Cardiac muscle cell (in vitro differentiated cells and primary cell): ENCODE measurements around the gene PMPCA. TPM values are rescaled to one million over a fixed set of nuclear protein-coding genes. Genes with fewer than 3 reads are reported as not detected.

Experiments used
- DNase-seq, 2 donors: peaks; one replicate each; pipeline versions ENCODE4 v3.0.0 to v3.0.0-alpha.2; 2010 to 2017; ENCODE audit warnings: low read depth in 1 of 2, low spot score in 1 of 2
- H3K27ac ChIP-seq: fragments of 200-600 bp; sonication (generic); 2 replicates; pipeline ENCODE4 v1.5.1; 2016
- H3K27me3 ChIP-seq: fragments of 200-600 bp; sonication (generic); 2 replicates; pipeline ENCODE4 v1.6.0; 2016; ENCODE audit warnings: control low read depth
- H3K36me3 ChIP-seq: fragments of 200-600 bp; sonication (generic); 2 replicates; pipeline ENCODE4 v1.5.1; 2016; ENCODE audit warnings: control low read depth
- H3K4me1 ChIP-seq: fragments of 200-600 bp; sonication (generic); 2 replicates; pipeline ENCODE4 v1.8.1; 2017; ENCODE audit warnings: low read depth, mild to moderate bottlenecking, mixed run types
- H3K4me3 ChIP-seq: fragments of 200-600 bp; sonication (generic); 2 replicates; pipeline ENCODE4 v1.5.1; 2016; ENCODE audit warnings: mild to moderate bottlenecking
- H3K9me3 ChIP-seq: fragments of 200-600 bp; sonication (generic); 2 replicates; pipeline ENCODE4 v1.5.1; 2017; ENCODE audit warnings: low read depth, mild to moderate bottlenecking, control low read depth
- polyA plus RNA-seq: library from polyadenylated mRNA; unstranded; fragments of >200 nt; fragmentation: Nextera tagmentation; extraction: Ambion mirVana; gene quantifications from 2 replicates; pipeline ENCODE4 v1.2.1, GENCODE V29; 2016
- total RNA-seq: library from RNA; depleted of rRNA; stranded (reverse); fragments of >200 nt; gene quantifications from 2 replicates; pipeline ENCODE4 v1.2.3, GENCODE V29; 2016
- TF ChIP-seq, protein P1 (sequence below): IDR thresholded peaks from 2 replicates; pipeline ENCODE4 v1.5.1; 2012; ENCODE audit warnings: low read depth, mild to moderate bottlenecking, low read length

Gene PMPCA
- total and polyA plus RNA-seq, 2 experiments from 2014 or later = 74.5 to 128 TPM

DNA sequence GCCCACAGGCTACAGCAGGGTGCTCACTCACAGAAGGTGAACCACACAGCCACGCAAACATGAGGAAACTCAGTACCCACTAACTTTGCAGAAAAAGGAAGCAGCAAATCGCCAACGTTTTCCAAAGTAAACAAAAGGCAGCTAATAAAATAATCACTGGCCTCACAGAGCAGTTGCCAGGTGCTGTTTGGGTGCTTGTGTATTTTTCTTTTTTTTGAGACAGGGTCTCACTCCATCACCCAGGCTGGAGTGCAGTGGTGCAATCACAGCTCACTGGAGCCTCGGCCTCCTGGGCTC is 14.3 kb upstream of the PMPCA start:
- Histone ChIP-seq H3K27ac (no peak overlapping the region), H3K9me3 (no peaks in the 10 kb centered on the region), H3K4me1 (no peaks in the 10 kb centered on the region), H3K36me3 (peaks cover 21% of the 10 kb centered on the region), H3K27me3 (no peaks in the 10 kb centered on the region), H3K4me3 (no peak overlapping the region)
- TF ChIP-seq, protein P1, sequence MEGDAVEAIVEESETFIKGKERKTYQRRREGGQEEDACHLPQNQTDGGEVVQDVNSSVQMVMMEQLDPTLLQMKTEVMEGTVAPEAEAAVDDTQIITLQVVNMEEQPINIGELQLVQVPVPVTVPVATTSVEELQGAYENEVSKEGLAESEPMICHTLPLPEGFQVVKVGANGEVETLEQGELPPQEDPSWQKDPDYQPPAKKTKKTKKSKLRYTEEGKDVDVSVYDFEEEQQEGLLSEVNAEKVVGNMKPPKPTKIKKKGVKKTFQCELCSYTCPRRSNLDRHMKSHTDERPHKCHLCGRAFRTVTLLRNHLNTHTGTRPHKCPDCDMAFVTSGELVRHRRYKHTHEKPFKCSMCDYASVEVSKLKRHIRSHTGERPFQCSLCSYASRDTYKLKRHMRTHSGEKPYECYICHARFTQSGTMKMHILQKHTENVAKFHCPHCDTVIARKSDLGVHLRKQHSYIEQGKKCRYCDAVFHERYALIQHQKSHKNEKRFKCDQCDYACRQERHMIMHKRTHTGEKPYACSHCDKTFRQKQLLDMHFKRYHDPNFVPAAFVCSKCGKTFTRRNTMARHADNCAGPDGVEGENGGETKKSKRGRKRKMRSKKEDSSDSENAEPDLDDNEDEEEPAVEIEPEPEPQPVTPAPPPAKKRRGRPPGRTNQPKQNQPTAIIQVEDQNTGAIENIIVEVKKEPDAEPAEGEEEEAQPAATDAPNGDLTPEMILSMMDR = no peak
- no peak for DNase-seq

DNA sequence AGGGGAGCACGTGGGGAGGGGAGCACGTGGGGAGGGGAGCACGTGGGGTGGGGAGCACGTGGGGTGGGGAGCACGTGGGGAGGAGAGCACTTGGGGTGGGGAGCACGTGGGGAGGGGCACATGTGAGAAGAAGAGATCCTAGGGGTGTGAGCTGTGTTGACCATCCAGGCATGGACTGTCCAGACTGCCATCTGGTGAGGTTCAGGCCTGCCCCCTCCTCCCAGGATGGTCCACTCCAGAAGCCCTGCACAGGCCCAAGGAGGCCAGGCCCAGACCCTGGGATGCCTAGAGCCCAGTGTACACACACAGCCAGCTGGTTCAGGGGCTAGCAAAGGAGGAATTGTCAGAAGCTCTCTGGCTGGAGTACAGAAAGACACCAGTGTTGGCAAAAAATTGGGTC is 12.8 kb upstream of the PMPCA start:
- H3K27me3 ChIP-seq = no peaks in the 10 kb centered on the region
- H3K4me3 ChIP-seq = no peak overlapping the region
- peaks cover 16% of the 10 kb centered on the region for H3K36me3 ChIP-seq
- H3K27ac ChIP-seq = no peak overlapping the region
- TF ChIP-seq, protein P1 = no peak
- no peaks in the 10 kb centered on the region for H3K4me1 ChIP-seq
- H3K9me3 ChIP-seq = no peaks in the 10 kb centered on the region
- no peak for DNase-seq

DNA sequence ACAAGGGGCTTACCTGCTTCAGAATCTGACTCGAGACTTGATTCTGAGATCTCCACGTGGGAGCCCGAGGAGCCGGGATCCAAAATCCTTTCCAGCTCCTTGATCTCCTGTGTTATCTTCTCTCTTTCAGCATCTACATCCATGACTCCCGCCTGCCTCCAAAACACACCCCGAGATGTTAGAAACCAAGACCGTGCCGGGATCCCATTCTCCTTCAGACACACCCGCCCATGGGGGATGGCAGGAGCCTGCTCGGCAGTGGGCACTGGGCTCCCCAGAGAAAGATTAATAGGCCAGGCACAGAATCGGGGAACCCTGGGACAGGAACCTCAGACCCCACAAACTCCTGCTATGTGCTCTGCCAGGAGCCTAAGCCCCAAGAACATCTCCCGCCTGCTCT is 12.2 kb upstream of the PMPCA start:
- TF ChIP-seq, protein P1 = no peak
- H3K4me1 ChIP-seq = no peaks in the 10 kb centered on the region
- H3K36me3 ChIP-seq = peaks cover 16% of the 10 kb centered on the region
- H3K27ac ChIP-seq = no peak overlapping the region
- no peaks in the 10 kb centered on the region for H3K9me3 ChIP-seq
- H3K4me3 ChIP-seq = no peak overlapping the region
- H3K27me3 ChIP-seq = no peaks in the 10 kb centered on the region
- DNase-seq = no peak

DNA sequence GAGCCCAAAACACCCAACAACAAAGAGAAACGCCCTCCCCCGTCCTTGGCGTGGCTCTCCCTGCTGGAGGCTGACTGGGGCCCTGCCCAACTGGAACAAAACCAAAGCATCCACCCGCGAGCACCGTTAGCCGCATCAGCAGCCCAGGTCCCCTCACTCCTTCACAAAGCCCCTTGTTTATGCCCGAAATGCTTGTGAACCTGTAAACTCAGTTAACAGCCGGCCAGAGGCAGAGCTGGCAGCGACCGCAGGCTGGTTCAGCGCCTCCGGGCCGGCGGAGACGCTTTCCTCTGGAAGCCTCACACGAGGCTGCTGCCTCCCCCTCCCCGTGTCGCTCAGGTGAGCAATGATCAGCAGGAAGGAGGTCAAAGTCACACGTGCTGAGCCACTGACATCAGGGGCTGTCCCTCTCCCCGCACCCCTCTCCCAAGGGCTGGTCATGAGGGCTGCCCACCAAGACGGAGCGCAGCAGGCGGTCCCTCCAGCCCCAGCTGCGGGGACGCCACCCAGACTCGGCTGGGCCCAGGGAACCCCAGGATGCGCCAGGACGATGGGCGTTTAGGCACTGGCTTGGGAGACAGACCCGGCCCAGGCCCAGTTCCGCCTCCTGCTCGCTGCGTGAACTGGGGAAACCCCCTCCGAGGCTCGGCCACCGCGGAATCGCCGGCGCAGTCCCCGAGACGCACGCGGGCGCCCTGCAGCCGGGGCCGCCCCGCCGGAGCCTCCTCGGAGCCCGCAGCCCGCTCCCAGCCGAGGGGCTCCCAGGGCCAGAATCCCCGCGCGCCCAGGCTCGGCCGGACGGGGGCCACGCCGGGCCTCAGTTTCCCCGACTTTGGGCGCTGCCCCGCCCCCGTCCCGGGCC is 11.1 kb upstream of the PMPCA start:
- peak overlapping the region; percentile 95 for H3K4me3 ChIP-seq
- H3K4me1 ChIP-seq = no peaks in the 10 kb centered on the region
- no peaks in the 10 kb centered on the region for H3K9me3 ChIP-seq
- H3K36me3 ChIP-seq = peaks cover 8% of the 10 kb centered on the region
- no peak overlapping the region for H3K27ac ChIP-seq
- H3K27me3 ChIP-seq = no peaks in the 10 kb centered on the region
- DNase-seq = peak; percentile 14 to 33
- TF ChIP-seq, protein P1 = no peak

DNA sequence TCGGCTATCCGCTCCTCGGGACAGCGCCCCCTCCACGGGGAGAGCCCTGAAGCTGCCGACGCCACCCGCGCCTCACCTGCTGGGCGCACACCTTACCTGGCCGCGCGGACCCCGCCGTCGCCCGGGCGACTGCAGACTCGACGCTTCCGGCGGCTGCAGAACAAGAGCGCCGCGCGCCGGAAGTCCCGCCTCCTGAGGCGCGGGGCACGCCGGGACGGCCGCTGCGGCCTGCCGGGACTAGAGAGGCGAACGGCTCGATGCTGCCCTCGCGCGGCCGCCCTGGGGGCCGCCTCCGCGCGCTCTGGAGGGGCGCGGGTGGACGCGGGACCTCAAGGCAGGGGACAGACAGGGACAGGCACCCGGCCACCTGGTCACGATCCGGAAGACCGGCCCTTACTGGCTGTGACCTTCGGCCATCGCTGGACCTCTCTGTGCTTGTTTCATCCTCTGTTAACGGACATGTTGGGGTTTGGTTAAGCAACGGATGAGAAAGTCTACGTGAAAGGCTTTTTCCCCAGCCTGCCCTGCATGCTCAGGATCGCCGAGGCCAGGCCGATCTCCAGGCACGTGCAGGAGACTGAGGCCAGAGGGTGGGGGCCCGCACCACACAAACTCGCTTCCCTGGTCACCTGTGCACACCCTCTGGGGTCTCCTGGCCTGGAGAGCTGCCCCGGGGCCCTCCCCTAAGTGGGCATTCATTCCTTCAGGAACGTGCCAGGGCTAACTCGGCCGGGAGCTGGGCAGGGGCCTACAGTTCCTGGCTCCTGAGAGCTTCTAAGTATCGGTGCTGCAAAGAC is 10.2 kb upstream of the PMPCA start, which contains the start of gene SNAPC4:
TSS of gene SNAPC4 (minus strand) at position 133 of the 797 bp plus-strand sequence. CDS start 1,742 bp downstream, outside the sequence.
- no peaks in the 10 kb centered on the region for H3K9me3 ChIP-seq
- H3K27ac ChIP-seq = no peak within 1 kb of the TSS
- TF ChIP-seq, protein P1 = peak; percentile 80
- H3K27me3 ChIP-seq = no peaks in the 10 kb centered on the region
- peaks cover 12% of the 10 kb centered on the region for H3K36me3 ChIP-seq
- no peaks in the 10 kb centered on the region for H3K4me1 ChIP-seq
- H3K4me3 ChIP-seq = peak within 1 kb of the TSS; percentile 95
- DNase-seq = peak; percentile 89 to 94
